GM23338 (cell line): ENCODE measurements around the gene CCDC91. TPM values are rescaled to one million over a fixed set of nuclear protein-coding genes. Genes with fewer than 3 reads are reported as not detected.

Experiments
- ATAC-seq: fragments of 200-7000 bp; cut with Tn5 transposase; 3 replicates; pipeline ENCODE4 v1.9.1; 2020
- DNase-seq: peaks from one replicate; pipeline ENCODE4 v3.0.0-alpha.2; 2015; ENCODE audit warnings: low spot score
- H2AFZ ChIP-seq: fragments of 200-600 bp; sonication (generic); 2 replicates; pipeline ENCODE4 v1.8.0; 2016; ENCODE audit warnings: antibody characterized with exemption, mild to moderate bottlenecking, moderate library complexity
- H3F3A ChIP-seq: fragments of 200-600 bp; sonication (generic); replicated peaks from 2 replicates; pipeline ENCODE4 v1.8.0; 2017; ENCODE audit warnings: antibody characterized with exemption, mixed run types, low read depth
- H3K27ac ChIP-seq: fragments of 200-600 bp; sonication (generic); 2 replicates; pipeline ENCODE4 v1.6.1; 2016; ENCODE audit warnings: low read depth
- H3K27me3 ChIP-seq: fragments of 200-600 bp; sonication (generic); 2 replicates; pipeline ENCODE4 v1.8.0; 2016; ENCODE audit warnings: mild to moderate bottlenecking, mixed run types, moderate library complexity; ENCODE audit not compliant: insufficient read depth
- H3K36me3 ChIP-seq: fragments of 200-600 bp; sonication (generic); 2 replicates; pipeline ENCODE4 v1.8.0; 2016; ENCODE audit warnings: mild to moderate bottlenecking; ENCODE audit not compliant: insufficient read depth
- H3K4me1 ChIP-seq: fragments of 200-600 bp; sonication (generic); 2 replicates; pipeline ENCODE4 v1.8.0; 2016; ENCODE audit warnings: mild to moderate bottlenecking, moderate library complexity; ENCODE audit not compliant: insufficient read depth
- H3K4me2 ChIP-seq: fragments of 200-600 bp; sonication (generic); 2 replicates; pipeline ENCODE4 v1.7.1; 2017; ENCODE audit warnings: mixed run types
- H3K4me3 ChIP-seq: fragments of 200-600 bp; sonication (generic); 2 replicates; pipeline ENCODE4 v1.6.1; 2016; ENCODE audit warnings: mixed run types
- H3K79me2 ChIP-seq: fragments of 200-600 bp; sonication (generic); replicated peaks from 2 replicates; pipeline ENCODE4 v1.8.0; 2017; ENCODE audit warnings: mild to moderate bottlenecking; ENCODE audit not compliant: insufficient read depth
- H3K9me2 ChIP-seq: fragments of 200-600 bp; sonication (generic); 2 replicates; pipeline ENCODE4 v1.8.0; 2017; ENCODE audit not compliant: insufficient read depth
- H4K20me1 ChIP-seq: fragments of 200-600 bp; sonication (generic); replicated peaks from 2 replicates; pipeline ENCODE4 v1.8.0; 2017; ENCODE audit warnings: mild to moderate bottlenecking; ENCODE audit not compliant: insufficient read depth
- H3K27ac Mint-ChIP-seq: 2 replicates; pipeline ENCODE4 v1.8.0; 2020; ENCODE audit warnings: inconsistent platforms, mild to moderate bottlenecking, moderate library complexity, mixed read lengths
- H3K27me3 Mint-ChIP-seq: 3 replicates; pipeline ENCODE4 v1.8.0; 2022; ENCODE audit warnings: low read depth, mild to moderate bottlenecking, moderate library complexity, mixed read lengths, inconsistent platforms; ENCODE audit not compliant: insufficient read depth, poor library complexity
- H3K36me3 Mint-ChIP-seq: 3 replicates; pipeline ENCODE4 v1.8.0; 2021; ENCODE audit warnings: low read depth, mild to moderate bottlenecking, inconsistent platforms, moderate library complexity, mixed read lengths
- H3K4me1 Mint-ChIP-seq: 3 replicates; pipeline ENCODE4 v1.8.0; 2020; ENCODE audit warnings: mild to moderate bottlenecking, inconsistent platforms, mixed read lengths
- H3K4me3 Mint-ChIP-seq: 3 replicates; pipeline ENCODE4 v1.8.0; 2021; ENCODE audit warnings: moderate library complexity, mild to moderate bottlenecking, inconsistent platforms, mixed read lengths
- H3K9me3 Mint-ChIP-seq: 3 replicates; pipeline ENCODE4 v1.8.0; 2020; ENCODE audit warnings: moderate library complexity, mild to moderate bottlenecking, inconsistent platforms, mixed read lengths
- CREB1 ChIP-seq: fragments of 250-450 bp; sonication (Bioruptor Pico); IDR thresholded peaks from 2 replicates; pipeline ENCODE4 v1.5.0; 2020; ENCODE audit warnings: low read depth, mild to moderate bottlenecking, moderate library complexity
- EZH2 ChIP-seq: fragments of 200-600 bp; sonication (generic); IDR thresholded peaks from one replicate; pipeline ENCODE4 v1.8.0; 2017; ENCODE audit warnings: antibody characterized with exemption, mild to moderate bottlenecking, low read depth; ENCODE audit not compliant: unreplicated experiment
- EZH2phosphoT487 ChIP-seq: fragments of 200-600 bp; sonication (generic); IDR thresholded peaks from one replicate; pipeline ENCODE4 v1.8.1; 2018; ENCODE audit warnings: antibody characterized with exemption; ENCODE audit not compliant: unreplicated experiment
- JUNB ChIP-seq: IDR thresholded peaks from one replicate; pipeline ENCODE4 v1.6.1; 2016; ENCODE audit warnings: antibody characterized with exemption; ENCODE audit not compliant: unreplicated experiment
- NANOG ChIP-seq: IDR thresholded peaks from 2 replicates; pipeline ENCODE4 v1.6.1; 2016; ENCODE audit warnings: antibody characterized with exemption, borderline replicate concordance
- POLR2AphosphoS5 ChIP-seq: IDR thresholded peaks from 2 replicates; pipeline ENCODE4 v1.6.1; 2016; ENCODE audit warnings: antibody characterized with exemption, low read depth
- STAT1 ChIP-seq: IDR thresholded peaks from one replicate; pipeline ENCODE4 v1.6.1; 2016; ENCODE audit warnings: antibody characterized with exemption; ENCODE audit not compliant: unreplicated experiment
- ZNF114 ChIP-seq: fragments of 250-450 bp; sonication (Bioruptor Pico); IDR thresholded peaks from 2 replicates; pipeline ENCODE4 v1.5.0; 2020; ENCODE audit warnings: mild to moderate bottlenecking, moderate library complexity
- ZNF331 ChIP-seq: fragments of 250-450 bp; sonication (Bioruptor Pico); IDR thresholded peaks from 2 replicates; pipeline ENCODE4 v1.5.0; 2020; ENCODE audit warnings: low read depth, mild to moderate bottlenecking, moderate library complexity
- polyA plus RNA-seq: library from polyadenylated mRNA; unstranded; fragments of >200 nt; fragmentation: Nextera tagmentation; extraction: Ambion mirVana; gene quantifications from 2 replicates; pipeline ENCODE4 v1.2.1, GENCODE V29; 2016
- total RNA-seq: library from RNA; depleted of rRNA; stranded (reverse); fragments of >200 nt; shearing (Covaris generic); gene quantifications from 2 replicates; pipeline ENCODE4 v1.2.3, GENCODE V29; 2014
- TF ChIP-seq, protein P1 (sequence below): IDR thresholded peaks from 2 replicates; pipeline ENCODE4 v1.6.1; 2016; ENCODE audit warnings: antibody characterized with exemption
- TF ChIP-seq, protein P2 (sequence below): IDR thresholded peaks from one replicate; pipeline ENCODE4 v1.6.1; 2018; ENCODE audit warnings: antibody characterized with exemption; ENCODE audit not compliant: unreplicated experiment
- TF ChIP-seq, protein P3 (sequence below): fragments of 250-450 bp; sonication (Bioruptor Pico); IDR thresholded peaks from 2 replicates; pipeline ENCODE4 v1.5.0; 2020; ENCODE audit warnings: mild to moderate bottlenecking, moderate library complexity
- TF ChIP-seq, protein P4 (sequence below), 2 experiments: fragments of 200-600 bp in 1 of 2; sonication (generic) in 1 of 2; conservative IDR thresholded peaks; 2 replicates each; pipeline versions ENCODE4 v1.5.1 to v1.6.1; 2016 to 2017; ENCODE audit warnings: antibody characterized with exemption in 2 of 2, low read depth in 2 of 2, mild to moderate bottlenecking in 2 of 2, moderate library complexity in 1 of 2

The CCDC91 gene
- total and polyA plus RNA-seq, 2 experiments from 2014 or later: 24.7 to 48.7 TPM

DNA sequence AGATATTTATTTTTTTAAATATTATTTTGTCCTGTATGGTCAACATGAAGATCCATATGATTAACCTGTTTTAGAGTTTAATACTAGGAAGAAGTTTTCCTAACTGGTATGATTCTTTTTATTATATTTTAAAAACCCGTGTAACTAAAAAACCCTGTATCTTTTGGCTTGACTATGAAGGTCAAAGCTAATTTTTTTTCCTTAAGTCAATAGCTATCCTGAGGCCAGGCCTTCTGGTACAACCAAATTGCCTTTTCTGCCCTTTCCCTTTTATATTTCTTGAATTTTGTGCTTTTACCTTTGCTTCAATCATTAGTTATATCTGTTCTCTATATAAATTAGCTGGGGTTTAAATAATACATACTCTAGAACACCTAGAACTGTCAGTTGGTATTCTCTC is 30.6 kb upstream of the CCDC91 start:
- Mint-ChIP-seq H3K27ac (no peak overlapping the region), H3K27me3 (peaks cover 1% of the 10 kb centered on the region), H3K4me1 (peaks cover 8% of the 10 kb centered on the region), H3K36me3 (no peaks in the 10 kb centered on the region), H3K9me3 (no peaks in the 10 kb centered on the region), H3K4me3 (no peak overlapping the region)
- Histone ChIP-seq H3K4me2 (no peak overlapping the region), H3K36me3 (no peaks in the 10 kb centered on the region), H3K9me2 (no peaks in the 10 kb centered on the region), H4K20me1 (no peaks in the 10 kb centered on the region), H3K27ac (no peak overlapping the region), H2AFZ (no peak overlapping the region), H3K27me3 (no peaks in the 10 kb centered on the region), H3F3A (no peaks in the 10 kb centered on the region), H3K4me1 (no peaks in the 10 kb centered on the region; the same call in 1 of the 2 replicates), H3K79me2 (no peaks in the 10 kb centered on the region), H3K4me3 (no peak overlapping the region)
- no peak for DNase-seq
- ATAC-seq: no peak
- TF ChIP-seq EZH2 (no peak), ZNF114 (CRISPR knock-in tag) (no peak), POLR2AphosphoS5 (no peak), NANOG (no peak), CREB1 (CRISPR knock-in tag) (no peak), EZH2phosphoT487 (no peak), JUNB (no peak), STAT1 (no peak), ZNF331 (CRISPR knock-in tag) (no peak)
- TF ChIP-seq, protein P1, sequence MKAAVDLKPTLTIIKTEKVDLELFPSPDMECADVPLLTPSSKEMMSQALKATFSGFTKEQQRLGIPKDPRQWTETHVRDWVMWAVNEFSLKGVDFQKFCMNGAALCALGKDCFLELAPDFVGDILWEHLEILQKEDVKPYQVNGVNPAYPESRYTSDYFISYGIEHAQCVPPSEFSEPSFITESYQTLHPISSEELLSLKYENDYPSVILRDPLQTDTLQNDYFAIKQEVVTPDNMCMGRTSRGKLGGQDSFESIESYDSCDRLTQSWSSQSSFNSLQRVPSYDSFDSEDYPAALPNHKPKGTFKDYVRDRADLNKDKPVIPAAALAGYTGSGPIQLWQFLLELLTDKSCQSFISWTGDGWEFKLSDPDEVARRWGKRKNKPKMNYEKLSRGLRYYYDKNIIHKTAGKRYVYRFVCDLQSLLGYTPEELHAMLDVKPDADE: no peak
- TF ChIP-seq, protein P2, sequence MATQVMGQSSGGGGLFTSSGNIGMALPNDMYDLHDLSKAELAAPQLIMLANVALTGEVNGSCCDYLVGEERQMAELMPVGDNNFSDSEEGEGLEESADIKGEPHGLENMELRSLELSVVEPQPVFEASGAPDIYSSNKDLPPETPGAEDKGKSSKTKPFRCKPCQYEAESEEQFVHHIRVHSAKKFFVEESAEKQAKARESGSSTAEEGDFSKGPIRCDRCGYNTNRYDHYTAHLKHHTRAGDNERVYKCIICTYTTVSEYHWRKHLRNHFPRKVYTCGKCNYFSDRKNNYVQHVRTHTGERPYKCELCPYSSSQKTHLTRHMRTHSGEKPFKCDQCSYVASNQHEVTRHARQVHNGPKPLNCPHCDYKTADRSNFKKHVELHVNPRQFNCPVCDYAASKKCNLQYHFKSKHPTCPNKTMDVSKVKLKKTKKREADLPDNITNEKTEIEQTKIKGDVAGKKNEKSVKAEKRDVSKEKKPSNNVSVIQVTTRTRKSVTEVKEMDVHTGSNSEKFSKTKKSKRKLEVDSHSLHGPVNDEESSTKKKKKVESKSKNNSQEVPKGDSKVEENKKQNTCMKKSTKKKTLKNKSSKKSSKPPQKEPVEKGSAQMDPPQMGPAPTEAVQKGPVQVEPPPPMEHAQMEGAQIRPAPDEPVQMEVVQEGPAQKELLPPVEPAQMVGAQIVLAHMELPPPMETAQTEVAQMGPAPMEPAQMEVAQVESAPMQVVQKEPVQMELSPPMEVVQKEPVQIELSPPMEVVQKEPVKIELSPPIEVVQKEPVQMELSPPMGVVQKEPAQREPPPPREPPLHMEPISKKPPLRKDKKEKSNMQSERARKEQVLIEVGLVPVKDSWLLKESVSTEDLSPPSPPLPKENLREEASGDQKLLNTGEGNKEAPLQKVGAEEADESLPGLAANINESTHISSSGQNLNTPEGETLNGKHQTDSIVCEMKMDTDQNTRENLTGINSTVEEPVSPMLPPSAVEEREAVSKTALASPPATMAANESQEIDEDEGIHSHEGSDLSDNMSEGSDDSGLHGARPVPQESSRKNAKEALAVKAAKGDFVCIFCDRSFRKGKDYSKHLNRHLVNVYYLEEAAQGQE: no peak
- TF ChIP-seq, protein P3, sequence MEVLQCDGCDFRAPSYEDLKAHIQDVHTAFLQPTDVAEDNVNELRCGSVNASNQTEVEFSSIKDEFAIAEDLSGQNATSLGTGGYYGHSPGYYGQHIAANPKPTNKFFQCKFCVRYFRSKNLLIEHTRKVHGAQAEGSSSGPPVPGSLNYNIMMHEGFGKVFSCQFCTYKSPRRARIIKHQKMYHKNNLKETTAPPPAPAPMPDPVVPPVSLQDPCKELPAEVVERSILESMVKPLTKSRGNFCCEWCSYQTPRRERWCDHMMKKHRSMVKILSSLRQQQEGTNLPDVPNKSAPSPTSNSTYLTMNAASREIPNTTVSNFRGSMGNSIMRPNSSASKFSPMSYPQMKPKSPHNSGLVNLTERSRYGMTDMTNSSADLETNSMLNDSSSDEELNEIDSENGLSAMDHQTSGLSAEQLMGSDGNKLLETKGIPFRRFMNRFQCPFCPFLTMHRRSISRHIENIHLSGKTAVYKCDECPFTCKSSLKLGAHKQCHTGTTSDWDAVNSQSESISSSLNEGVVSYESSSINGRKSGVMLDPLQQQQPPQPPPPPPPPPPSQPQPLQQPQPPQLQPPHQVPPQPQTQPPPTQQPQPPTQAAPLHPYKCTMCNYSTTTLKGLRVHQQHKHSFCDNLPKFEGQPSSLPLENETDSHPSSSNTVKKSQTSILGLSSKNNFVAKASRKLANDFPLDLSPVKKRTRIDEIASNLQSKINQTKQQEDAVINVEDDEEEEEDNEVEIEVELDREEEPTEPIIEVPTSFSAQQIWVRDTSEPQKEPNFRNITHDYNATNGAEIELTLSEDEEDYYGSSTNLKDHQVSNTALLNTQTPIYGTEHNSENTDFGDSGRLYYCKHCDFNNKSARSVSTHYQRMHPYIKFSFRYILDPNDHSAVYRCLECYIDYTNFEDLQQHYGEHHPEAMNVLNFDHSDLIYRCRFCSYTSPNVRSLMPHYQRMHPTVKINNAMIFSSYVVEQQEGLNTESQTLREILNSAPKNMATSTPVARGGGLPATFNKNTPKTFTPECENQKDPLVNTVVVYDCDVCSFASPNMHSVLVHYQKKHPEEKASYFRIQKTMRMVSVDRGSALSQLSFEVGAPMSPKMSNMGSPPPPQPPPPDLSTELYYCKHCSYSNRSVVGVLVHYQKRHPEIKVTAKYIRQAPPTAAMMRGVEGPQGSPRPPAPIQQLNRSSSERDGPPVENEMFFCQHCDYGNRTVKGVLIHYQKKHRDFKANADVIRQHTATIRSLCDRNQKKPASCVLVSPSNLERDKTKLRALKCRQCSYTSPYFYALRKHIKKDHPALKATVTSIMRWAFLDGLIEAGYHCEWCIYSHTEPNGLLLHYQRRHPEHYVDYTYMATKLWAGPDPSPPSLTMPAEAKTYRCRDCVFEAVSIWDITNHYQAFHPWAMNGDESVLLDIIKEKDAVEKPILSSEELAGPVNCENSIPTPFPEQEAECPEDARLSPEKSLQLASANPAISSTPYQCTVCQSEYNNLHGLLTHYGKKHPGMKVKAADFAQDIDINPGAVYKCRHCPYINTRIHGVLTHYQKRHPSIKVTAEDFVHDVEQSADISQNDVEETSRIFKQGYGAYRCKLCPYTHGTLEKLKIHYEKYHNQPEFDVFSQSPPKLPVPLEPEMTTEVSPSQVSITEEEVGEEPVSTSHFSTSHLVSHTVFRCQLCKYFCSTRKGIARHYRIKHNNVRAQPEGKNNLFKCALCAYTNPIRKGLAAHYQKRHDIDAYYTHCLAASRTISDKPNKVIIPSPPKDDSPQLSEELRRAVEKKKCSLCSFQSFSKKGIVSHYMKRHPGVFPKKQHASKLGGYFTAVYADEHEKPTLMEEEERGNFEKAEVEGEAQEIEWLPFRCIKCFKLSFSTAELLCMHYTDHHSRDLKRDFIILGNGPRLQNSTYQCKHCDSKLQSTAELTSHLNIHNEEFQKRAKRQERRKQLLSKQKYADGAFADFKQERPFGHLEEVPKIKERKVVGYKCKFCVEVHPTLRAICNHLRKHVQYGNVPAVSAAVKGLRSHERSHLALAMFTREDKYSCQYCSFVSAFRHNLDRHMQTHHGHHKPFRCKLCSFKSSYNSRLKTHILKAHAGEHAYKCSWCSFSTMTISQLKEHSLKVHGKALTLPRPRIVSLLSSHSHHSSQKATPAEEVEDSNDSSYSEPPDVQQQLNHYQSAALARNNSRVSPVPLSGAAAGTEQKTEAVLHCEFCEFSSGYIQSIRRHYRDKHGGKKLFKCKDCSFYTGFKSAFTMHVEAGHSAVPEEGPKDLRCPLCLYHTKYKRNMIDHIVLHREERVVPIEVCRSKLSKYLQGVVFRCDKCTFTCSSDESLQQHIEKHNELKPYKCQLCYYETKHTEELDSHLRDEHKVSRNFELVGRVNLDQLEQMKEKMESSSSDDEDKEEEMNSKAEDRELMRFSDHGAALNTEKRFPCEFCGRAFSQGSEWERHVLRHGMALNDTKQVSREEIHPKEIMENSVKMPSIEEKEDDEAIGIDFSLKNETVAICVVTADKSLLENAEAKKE (CRISPR knock-in tag): no peak
- TF ChIP-seq, protein P4, sequence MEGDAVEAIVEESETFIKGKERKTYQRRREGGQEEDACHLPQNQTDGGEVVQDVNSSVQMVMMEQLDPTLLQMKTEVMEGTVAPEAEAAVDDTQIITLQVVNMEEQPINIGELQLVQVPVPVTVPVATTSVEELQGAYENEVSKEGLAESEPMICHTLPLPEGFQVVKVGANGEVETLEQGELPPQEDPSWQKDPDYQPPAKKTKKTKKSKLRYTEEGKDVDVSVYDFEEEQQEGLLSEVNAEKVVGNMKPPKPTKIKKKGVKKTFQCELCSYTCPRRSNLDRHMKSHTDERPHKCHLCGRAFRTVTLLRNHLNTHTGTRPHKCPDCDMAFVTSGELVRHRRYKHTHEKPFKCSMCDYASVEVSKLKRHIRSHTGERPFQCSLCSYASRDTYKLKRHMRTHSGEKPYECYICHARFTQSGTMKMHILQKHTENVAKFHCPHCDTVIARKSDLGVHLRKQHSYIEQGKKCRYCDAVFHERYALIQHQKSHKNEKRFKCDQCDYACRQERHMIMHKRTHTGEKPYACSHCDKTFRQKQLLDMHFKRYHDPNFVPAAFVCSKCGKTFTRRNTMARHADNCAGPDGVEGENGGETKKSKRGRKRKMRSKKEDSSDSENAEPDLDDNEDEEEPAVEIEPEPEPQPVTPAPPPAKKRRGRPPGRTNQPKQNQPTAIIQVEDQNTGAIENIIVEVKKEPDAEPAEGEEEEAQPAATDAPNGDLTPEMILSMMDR (conservative IDR thresholded peaks at IDR 0.05; ENCODE audit: low read depth in 2 of 2): no peak
